GM12864 (cell line): ENCODE results near the gene SLC6A13.

ENCODE experiments used
- DNase-seq: peaks from one replicate; pipeline ENCODE4 v3.0.0-alpha.2; 2011; ENCODE audit warnings: low read depth
- H3K4me3 ChIP-seq: 2 replicates; pipeline ENCODE4 v1.5.1; 2011; ENCODE audit warnings: mild to moderate bottlenecking, low read depth, low read length, control low read depth
- CTCF ChIP-seq: IDR thresholded peaks from 2 replicates; pipeline ENCODE4 v1.5.1; 2011; ENCODE audit warnings: low read depth, mild to moderate bottlenecking, moderate library complexity, low read length, control low read depth, inconsistent platforms; ENCODE audit errors: missing control alignments

The SLC6A13 gene

GRCh38 chr12:273382-273781 lies 10.7 kb upstream of the SLC6A13 start:
- no peak for TF ChIP-seq CTCF
- no peak overlapping the region for H3K4me3 ChIP-seq
- no peak for DNase-seq

DNA sequence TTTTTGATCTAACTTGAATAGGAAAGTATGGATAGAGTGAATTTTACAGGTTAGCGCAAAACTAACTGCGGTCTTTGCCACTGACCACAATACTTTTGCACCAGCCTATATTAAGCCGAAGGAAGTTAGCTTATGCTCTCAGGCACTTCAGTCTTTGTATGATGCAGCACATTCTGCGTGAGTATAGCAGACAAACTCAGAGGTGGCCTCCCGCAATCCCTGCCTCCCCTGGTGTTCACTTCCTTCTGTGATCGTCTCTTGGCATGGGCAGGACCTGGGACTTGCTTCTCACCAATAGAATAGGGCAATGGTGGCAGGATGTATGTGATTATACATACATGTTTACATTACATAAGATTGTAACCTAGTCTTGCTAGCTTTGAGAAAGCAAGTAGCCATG lies 10.3 kb upstream of the SLC6A13 start:
- no peak overlapping the region for H3K4me3 ChIP-seq
- DNase-seq, result no peak
- TF ChIP-seq CTCF, result no peak

- no peak overlapping the region for H3K4me3 ChIP-seq
- no peak for DNase-seq
- TF ChIP-seq CTCF, result no peak
Observed at GRCh38 chr12:271161-271560, 8.5 kb upstream of the SLC6A13 start.

GRCh38 chr12:269191-269590 lies 6.6 kb upstream of the SLC6A13 start:
- TF ChIP-seq CTCF, result no peak
- H3K4me3 ChIP-seq, result no peak overlapping the region
- no peak for DNase-seq

GRCh38 chr12:268483-268840 lies 5.8 kb upstream of the SLC6A13 start:
- no peak for DNase-seq
- no peak overlapping the region for H3K4me3 ChIP-seq
- no peak for TF ChIP-seq CTCF

DNA sequence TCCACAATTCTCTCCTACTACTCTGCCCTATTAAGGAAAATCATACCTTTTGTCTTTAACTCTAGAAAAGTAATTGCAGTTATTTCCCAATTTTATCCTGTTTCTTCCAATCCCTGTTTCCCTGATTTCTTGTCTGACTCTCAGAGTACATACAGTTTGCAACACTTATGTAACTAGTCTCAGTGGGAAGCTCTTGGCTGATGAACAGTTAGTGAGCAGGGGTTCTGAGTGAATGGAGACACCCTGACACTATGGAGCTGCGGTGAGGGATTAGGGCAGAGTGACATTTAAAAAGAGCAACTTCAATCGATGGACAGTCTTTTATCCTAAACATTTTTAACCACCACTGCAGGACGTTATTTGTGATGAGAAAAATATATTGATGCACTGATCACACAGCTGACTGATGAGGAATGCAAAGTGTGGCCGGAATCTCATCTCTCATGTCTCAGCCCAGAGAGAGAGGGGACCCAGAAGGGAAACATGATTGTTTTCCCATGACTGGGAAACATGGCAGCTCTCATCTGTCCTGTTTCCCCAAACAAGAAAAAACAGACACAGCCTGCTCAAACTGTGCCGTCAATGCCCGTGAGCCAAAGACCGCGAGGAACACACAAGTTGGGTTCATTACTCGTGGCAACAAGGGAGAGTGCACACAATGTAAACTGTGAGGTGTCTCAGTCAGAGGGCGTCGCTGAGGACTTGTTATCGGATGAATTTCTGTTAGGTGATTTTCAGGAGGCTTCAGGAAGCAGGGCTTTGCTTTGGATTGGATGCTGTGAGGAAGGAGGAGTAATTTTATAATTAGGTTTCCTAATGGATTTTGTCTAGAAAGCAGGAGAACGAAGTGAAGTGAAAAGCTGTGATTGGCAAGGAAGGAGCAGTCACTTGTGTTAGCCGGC lies 5.2 kb upstream of the SLC6A13 start:
- no peak for DNase-seq
- H3K4me3 ChIP-seq, result no peak overlapping the region
- TF ChIP-seq CTCF, result no peak

DNA sequence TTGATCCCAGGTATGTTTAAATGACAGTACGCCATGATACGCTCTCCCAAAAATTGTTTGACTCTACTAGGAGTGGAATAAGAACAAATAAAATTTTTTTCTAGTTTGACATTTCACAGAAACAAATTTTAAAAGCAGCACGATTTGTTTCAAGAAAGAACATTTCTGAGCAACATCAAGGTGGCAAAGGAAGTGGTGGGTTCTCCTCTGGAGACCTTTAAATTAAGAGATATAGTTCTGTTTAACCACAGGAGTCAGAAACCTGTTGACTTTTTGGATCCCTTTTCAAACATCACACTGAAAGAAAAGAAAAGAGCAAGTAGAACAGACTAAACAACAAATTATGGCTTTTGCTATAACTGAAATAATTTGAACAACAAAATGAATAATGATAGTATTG lies 2.5 kb upstream of the SLC6A13 start:
- no peak for DNase-seq
- H3K4me3 ChIP-seq, result no peak overlapping the region
- no peak for TF ChIP-seq CTCF
